GM23338 (cell line): ENCODE measurements around the gene UNC13D. TPM values are rescaled to one million over a fixed set of nuclear protein-coding genes. Genes with fewer than 3 reads are reported as not detected.
A peak's percentile ranks its signal among the peaks of the same experiment; 100 is the strongest.

ENCODE experiments used
- ATAC-seq: fragments of 200-7000 bp; cut with Tn5 transposase; 3 replicates; pipeline ENCODE4 v1.9.1; 2020
- DNase-seq: peaks from one replicate; pipeline ENCODE4 v3.0.0-alpha.2; 2015; ENCODE audit warnings: low spot score
- H2AFZ ChIP-seq: fragments of 200-600 bp; sonication (generic); 2 replicates; pipeline ENCODE4 v1.8.0; 2016; ENCODE audit warnings: antibody characterized with exemption, mild to moderate bottlenecking, moderate library complexity
- H3F3A ChIP-seq: fragments of 200-600 bp; sonication (generic); replicated peaks from 2 replicates; pipeline ENCODE4 v1.8.0; 2017; ENCODE audit warnings: antibody characterized with exemption, mixed run types, low read depth
- H3K27ac ChIP-seq: fragments of 200-600 bp; sonication (generic); 2 replicates; pipeline ENCODE4 v1.6.1; 2016; ENCODE audit warnings: low read depth
- H3K27me3 ChIP-seq: fragments of 200-600 bp; sonication (generic); 2 replicates; pipeline ENCODE4 v1.8.0; 2016; ENCODE audit warnings: mild to moderate bottlenecking, mixed run types, moderate library complexity; ENCODE audit not compliant: insufficient read depth
- H3K36me3 ChIP-seq: fragments of 200-600 bp; sonication (generic); 2 replicates; pipeline ENCODE4 v1.8.0; 2016; ENCODE audit warnings: mild to moderate bottlenecking; ENCODE audit not compliant: insufficient read depth
- H3K4me1 ChIP-seq: fragments of 200-600 bp; sonication (generic); 2 replicates; pipeline ENCODE4 v1.8.0; 2016; ENCODE audit warnings: mild to moderate bottlenecking, moderate library complexity; ENCODE audit not compliant: insufficient read depth
- H3K4me2 ChIP-seq: fragments of 200-600 bp; sonication (generic); 2 replicates; pipeline ENCODE4 v1.7.1; 2017; ENCODE audit warnings: mixed run types
- H3K4me3 ChIP-seq: fragments of 200-600 bp; sonication (generic); 2 replicates; pipeline ENCODE4 v1.6.1; 2016; ENCODE audit warnings: mixed run types
- H3K79me2 ChIP-seq: fragments of 200-600 bp; sonication (generic); replicated peaks from 2 replicates; pipeline ENCODE4 v1.8.0; 2017; ENCODE audit warnings: mild to moderate bottlenecking; ENCODE audit not compliant: insufficient read depth
- H3K9me2 ChIP-seq: fragments of 200-600 bp; sonication (generic); 2 replicates; pipeline ENCODE4 v1.8.0; 2017; ENCODE audit not compliant: insufficient read depth
- H4K20me1 ChIP-seq: fragments of 200-600 bp; sonication (generic); replicated peaks from 2 replicates; pipeline ENCODE4 v1.8.0; 2017; ENCODE audit warnings: mild to moderate bottlenecking; ENCODE audit not compliant: insufficient read depth
- H3K27ac Mint-ChIP-seq: 2 replicates; pipeline ENCODE4 v1.8.0; 2020; ENCODE audit warnings: inconsistent platforms, mild to moderate bottlenecking, moderate library complexity, mixed read lengths
- H3K27me3 Mint-ChIP-seq: 3 replicates; pipeline ENCODE4 v1.8.0; 2022; ENCODE audit warnings: low read depth, mild to moderate bottlenecking, moderate library complexity, mixed read lengths, inconsistent platforms; ENCODE audit not compliant: insufficient read depth, poor library complexity
- H3K36me3 Mint-ChIP-seq: 3 replicates; pipeline ENCODE4 v1.8.0; 2021; ENCODE audit warnings: low read depth, mild to moderate bottlenecking, inconsistent platforms, moderate library complexity, mixed read lengths
- H3K4me1 Mint-ChIP-seq: 3 replicates; pipeline ENCODE4 v1.8.0; 2020; ENCODE audit warnings: mild to moderate bottlenecking, inconsistent platforms, mixed read lengths
- H3K4me3 Mint-ChIP-seq: 3 replicates; pipeline ENCODE4 v1.8.0; 2021; ENCODE audit warnings: moderate library complexity, mild to moderate bottlenecking, inconsistent platforms, mixed read lengths
- H3K9me3 Mint-ChIP-seq: 3 replicates; pipeline ENCODE4 v1.8.0; 2020; ENCODE audit warnings: moderate library complexity, mild to moderate bottlenecking, inconsistent platforms, mixed read lengths
- CREB1 ChIP-seq: fragments of 250-450 bp; sonication (Bioruptor Pico); IDR thresholded peaks from 2 replicates; pipeline ENCODE4 v1.5.0; 2020; ENCODE audit warnings: low read depth, mild to moderate bottlenecking, moderate library complexity
- EZH2 ChIP-seq: fragments of 200-600 bp; sonication (generic); IDR thresholded peaks from one replicate; pipeline ENCODE4 v1.8.0; 2017; ENCODE audit warnings: antibody characterized with exemption, mild to moderate bottlenecking, low read depth; ENCODE audit not compliant: unreplicated experiment
- EZH2phosphoT487 ChIP-seq: fragments of 200-600 bp; sonication (generic); IDR thresholded peaks from one replicate; pipeline ENCODE4 v1.8.1; 2018; ENCODE audit warnings: antibody characterized with exemption; ENCODE audit not compliant: unreplicated experiment
- JUNB ChIP-seq: IDR thresholded peaks from one replicate; pipeline ENCODE4 v1.6.1; 2016; ENCODE audit warnings: antibody characterized with exemption; ENCODE audit not compliant: unreplicated experiment
- NANOG ChIP-seq: IDR thresholded peaks from 2 replicates; pipeline ENCODE4 v1.6.1; 2016; ENCODE audit warnings: antibody characterized with exemption, borderline replicate concordance
- POLR2AphosphoS5 ChIP-seq: IDR thresholded peaks from 2 replicates; pipeline ENCODE4 v1.6.1; 2016; ENCODE audit warnings: antibody characterized with exemption, low read depth
- STAT1 ChIP-seq: IDR thresholded peaks from one replicate; pipeline ENCODE4 v1.6.1; 2016; ENCODE audit warnings: antibody characterized with exemption; ENCODE audit not compliant: unreplicated experiment
- ZNF114 ChIP-seq: fragments of 250-450 bp; sonication (Bioruptor Pico); IDR thresholded peaks from 2 replicates; pipeline ENCODE4 v1.5.0; 2020; ENCODE audit warnings: mild to moderate bottlenecking, moderate library complexity
- ZNF331 ChIP-seq: fragments of 250-450 bp; sonication (Bioruptor Pico); IDR thresholded peaks from 2 replicates; pipeline ENCODE4 v1.5.0; 2020; ENCODE audit warnings: low read depth, mild to moderate bottlenecking, moderate library complexity
- polyA plus RNA-seq: library from polyadenylated mRNA; unstranded; fragments of >200 nt; fragmentation: Nextera tagmentation; extraction: Ambion mirVana; gene quantifications from 2 replicates; pipeline ENCODE4 v1.2.1, GENCODE V29; 2016
- total RNA-seq: library from RNA; depleted of rRNA; stranded (reverse); fragments of >200 nt; shearing (Covaris generic); gene quantifications from 2 replicates; pipeline ENCODE4 v1.2.3, GENCODE V29; 2014
- TF ChIP-seq, protein P1 (sequence below): IDR thresholded peaks from 2 replicates; pipeline ENCODE4 v1.6.1; 2016; ENCODE audit warnings: antibody characterized with exemption
- TF ChIP-seq, protein P2 (sequence below): IDR thresholded peaks from one replicate; pipeline ENCODE4 v1.6.1; 2018; ENCODE audit warnings: antibody characterized with exemption; ENCODE audit not compliant: unreplicated experiment
- TF ChIP-seq, protein P3 (sequence below): fragments of 250-450 bp; sonication (Bioruptor Pico); IDR thresholded peaks from 2 replicates; pipeline ENCODE4 v1.5.0; 2020; ENCODE audit warnings: mild to moderate bottlenecking, moderate library complexity
- TF ChIP-seq, protein P4 (sequence below), 2 experiments: fragments of 200-600 bp in 1 of 2; sonication (generic) in 1 of 2; conservative IDR thresholded peaks; 2 replicates each; pipeline versions ENCODE4 v1.5.1 to v1.6.1; 2016 to 2017; ENCODE audit warnings: antibody characterized with exemption in 2 of 2, low read depth in 2 of 2, mild to moderate bottlenecking in 2 of 2, moderate library complexity in 1 of 2

Gene UNC13D
- total and polyA plus RNA-seq, 2 experiments from 2014 or later = 5.9 to 10.8 TPM

DNA sequence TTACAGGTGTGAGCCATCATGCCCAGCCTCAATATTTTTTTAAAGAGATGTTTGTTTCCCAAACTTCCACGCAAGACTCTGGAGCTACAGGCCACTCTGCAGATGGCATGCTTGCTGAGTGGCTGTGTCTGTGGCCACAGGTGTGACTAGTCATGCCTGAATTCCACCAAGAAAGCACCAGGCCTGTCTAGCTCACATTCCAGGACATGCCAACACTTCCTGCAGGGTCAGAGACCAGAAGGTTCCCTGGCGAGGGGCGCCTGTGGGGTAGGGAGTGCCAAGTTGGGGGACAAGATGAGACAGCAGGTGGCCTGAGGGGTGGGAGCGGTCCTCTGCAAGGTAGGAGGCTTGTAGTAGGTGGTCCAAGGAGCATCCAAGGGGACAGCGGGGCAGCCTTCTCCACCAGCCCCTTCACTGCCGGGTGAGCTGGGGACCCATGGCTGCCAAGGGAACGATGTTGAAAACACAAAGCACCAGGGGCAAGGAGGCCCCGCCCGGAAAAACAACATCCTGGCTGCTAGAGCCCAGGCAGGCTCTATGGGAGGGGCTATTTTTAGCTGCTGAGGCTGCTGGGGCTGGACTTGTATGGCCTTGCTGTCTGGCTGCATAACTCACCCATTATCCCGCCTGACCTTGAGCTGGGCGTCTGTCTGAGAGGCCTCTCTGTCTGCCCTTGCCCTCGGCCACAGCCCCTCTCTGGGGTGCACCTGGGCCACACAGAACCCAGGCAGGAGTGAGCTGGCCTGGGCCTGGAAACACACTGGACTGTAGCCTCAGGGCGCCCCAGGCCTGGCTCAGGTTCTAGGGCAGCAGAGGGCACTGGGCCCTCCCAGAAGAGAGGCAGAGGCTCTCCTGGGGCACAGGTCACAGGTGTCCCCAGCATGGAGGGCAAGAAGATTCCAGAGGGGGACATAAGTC, 28.5 kb upstream of the UNC13D start:
- ATAC-seq (no peak), DNase-seq (peak; percentile 68)
- H3K9me3 Mint-ChIP-seq = no peaks in the 10 kb centered on the region
- Histone ChIP-seq H3K4me3 (no peak overlapping the region), H3K4me2 (0 out of 2 replicates have a peak overlapping the region, but pooled peaks have one; percentile 26), H3F3A (peaks cover 16% of the 10 kb centered on the region), H4K20me1 (no peaks in the 10 kb centered on the region), H3K9me2 (no peaks in the 10 kb centered on the region), H3K36me3 (no peaks in the 10 kb centered on the region), H3K79me2 (no peaks in the 10 kb centered on the region), H2AFZ (peak overlapping the region; percentile 87), H3K4me1 (peaks cover 16% of the 10 kb centered on the region; the same call in 1 of the 2 replicates), H3K27me3 (peaks cover 17% of the 10 kb centered on the region), H3K27ac (peak overlapping the region; percentile 63)
- H3K36me3 Mint-ChIP-seq = no peaks in the 10 kb centered on the region
- peaks cover 26% of the 10 kb centered on the region for H3K4me1 Mint-ChIP-seq
- H3K27me3 Mint-ChIP-seq = peaks cover 28% of the 10 kb centered on the region
- H3K27ac Mint-ChIP-seq = no peak overlapping the region
- H3K4me3 Mint-ChIP-seq = no peak overlapping the region
- TF ChIP-seq, protein P1, sequence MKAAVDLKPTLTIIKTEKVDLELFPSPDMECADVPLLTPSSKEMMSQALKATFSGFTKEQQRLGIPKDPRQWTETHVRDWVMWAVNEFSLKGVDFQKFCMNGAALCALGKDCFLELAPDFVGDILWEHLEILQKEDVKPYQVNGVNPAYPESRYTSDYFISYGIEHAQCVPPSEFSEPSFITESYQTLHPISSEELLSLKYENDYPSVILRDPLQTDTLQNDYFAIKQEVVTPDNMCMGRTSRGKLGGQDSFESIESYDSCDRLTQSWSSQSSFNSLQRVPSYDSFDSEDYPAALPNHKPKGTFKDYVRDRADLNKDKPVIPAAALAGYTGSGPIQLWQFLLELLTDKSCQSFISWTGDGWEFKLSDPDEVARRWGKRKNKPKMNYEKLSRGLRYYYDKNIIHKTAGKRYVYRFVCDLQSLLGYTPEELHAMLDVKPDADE = no peak
- TF ChIP-seq, protein P2, sequence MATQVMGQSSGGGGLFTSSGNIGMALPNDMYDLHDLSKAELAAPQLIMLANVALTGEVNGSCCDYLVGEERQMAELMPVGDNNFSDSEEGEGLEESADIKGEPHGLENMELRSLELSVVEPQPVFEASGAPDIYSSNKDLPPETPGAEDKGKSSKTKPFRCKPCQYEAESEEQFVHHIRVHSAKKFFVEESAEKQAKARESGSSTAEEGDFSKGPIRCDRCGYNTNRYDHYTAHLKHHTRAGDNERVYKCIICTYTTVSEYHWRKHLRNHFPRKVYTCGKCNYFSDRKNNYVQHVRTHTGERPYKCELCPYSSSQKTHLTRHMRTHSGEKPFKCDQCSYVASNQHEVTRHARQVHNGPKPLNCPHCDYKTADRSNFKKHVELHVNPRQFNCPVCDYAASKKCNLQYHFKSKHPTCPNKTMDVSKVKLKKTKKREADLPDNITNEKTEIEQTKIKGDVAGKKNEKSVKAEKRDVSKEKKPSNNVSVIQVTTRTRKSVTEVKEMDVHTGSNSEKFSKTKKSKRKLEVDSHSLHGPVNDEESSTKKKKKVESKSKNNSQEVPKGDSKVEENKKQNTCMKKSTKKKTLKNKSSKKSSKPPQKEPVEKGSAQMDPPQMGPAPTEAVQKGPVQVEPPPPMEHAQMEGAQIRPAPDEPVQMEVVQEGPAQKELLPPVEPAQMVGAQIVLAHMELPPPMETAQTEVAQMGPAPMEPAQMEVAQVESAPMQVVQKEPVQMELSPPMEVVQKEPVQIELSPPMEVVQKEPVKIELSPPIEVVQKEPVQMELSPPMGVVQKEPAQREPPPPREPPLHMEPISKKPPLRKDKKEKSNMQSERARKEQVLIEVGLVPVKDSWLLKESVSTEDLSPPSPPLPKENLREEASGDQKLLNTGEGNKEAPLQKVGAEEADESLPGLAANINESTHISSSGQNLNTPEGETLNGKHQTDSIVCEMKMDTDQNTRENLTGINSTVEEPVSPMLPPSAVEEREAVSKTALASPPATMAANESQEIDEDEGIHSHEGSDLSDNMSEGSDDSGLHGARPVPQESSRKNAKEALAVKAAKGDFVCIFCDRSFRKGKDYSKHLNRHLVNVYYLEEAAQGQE = no peak
- no peak for TF ChIP-seq ZNF331 (CRISPR knock-in tag)
- no peak for TF ChIP-seq NANOG
- no peak for TF ChIP-seq CREB1 (CRISPR knock-in tag)
- no peak for TF ChIP-seq STAT1
- TF ChIP-seq POLR2AphosphoS5 = no peak
- TF ChIP-seq, protein P3, sequence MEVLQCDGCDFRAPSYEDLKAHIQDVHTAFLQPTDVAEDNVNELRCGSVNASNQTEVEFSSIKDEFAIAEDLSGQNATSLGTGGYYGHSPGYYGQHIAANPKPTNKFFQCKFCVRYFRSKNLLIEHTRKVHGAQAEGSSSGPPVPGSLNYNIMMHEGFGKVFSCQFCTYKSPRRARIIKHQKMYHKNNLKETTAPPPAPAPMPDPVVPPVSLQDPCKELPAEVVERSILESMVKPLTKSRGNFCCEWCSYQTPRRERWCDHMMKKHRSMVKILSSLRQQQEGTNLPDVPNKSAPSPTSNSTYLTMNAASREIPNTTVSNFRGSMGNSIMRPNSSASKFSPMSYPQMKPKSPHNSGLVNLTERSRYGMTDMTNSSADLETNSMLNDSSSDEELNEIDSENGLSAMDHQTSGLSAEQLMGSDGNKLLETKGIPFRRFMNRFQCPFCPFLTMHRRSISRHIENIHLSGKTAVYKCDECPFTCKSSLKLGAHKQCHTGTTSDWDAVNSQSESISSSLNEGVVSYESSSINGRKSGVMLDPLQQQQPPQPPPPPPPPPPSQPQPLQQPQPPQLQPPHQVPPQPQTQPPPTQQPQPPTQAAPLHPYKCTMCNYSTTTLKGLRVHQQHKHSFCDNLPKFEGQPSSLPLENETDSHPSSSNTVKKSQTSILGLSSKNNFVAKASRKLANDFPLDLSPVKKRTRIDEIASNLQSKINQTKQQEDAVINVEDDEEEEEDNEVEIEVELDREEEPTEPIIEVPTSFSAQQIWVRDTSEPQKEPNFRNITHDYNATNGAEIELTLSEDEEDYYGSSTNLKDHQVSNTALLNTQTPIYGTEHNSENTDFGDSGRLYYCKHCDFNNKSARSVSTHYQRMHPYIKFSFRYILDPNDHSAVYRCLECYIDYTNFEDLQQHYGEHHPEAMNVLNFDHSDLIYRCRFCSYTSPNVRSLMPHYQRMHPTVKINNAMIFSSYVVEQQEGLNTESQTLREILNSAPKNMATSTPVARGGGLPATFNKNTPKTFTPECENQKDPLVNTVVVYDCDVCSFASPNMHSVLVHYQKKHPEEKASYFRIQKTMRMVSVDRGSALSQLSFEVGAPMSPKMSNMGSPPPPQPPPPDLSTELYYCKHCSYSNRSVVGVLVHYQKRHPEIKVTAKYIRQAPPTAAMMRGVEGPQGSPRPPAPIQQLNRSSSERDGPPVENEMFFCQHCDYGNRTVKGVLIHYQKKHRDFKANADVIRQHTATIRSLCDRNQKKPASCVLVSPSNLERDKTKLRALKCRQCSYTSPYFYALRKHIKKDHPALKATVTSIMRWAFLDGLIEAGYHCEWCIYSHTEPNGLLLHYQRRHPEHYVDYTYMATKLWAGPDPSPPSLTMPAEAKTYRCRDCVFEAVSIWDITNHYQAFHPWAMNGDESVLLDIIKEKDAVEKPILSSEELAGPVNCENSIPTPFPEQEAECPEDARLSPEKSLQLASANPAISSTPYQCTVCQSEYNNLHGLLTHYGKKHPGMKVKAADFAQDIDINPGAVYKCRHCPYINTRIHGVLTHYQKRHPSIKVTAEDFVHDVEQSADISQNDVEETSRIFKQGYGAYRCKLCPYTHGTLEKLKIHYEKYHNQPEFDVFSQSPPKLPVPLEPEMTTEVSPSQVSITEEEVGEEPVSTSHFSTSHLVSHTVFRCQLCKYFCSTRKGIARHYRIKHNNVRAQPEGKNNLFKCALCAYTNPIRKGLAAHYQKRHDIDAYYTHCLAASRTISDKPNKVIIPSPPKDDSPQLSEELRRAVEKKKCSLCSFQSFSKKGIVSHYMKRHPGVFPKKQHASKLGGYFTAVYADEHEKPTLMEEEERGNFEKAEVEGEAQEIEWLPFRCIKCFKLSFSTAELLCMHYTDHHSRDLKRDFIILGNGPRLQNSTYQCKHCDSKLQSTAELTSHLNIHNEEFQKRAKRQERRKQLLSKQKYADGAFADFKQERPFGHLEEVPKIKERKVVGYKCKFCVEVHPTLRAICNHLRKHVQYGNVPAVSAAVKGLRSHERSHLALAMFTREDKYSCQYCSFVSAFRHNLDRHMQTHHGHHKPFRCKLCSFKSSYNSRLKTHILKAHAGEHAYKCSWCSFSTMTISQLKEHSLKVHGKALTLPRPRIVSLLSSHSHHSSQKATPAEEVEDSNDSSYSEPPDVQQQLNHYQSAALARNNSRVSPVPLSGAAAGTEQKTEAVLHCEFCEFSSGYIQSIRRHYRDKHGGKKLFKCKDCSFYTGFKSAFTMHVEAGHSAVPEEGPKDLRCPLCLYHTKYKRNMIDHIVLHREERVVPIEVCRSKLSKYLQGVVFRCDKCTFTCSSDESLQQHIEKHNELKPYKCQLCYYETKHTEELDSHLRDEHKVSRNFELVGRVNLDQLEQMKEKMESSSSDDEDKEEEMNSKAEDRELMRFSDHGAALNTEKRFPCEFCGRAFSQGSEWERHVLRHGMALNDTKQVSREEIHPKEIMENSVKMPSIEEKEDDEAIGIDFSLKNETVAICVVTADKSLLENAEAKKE = no peak
- TF ChIP-seq, protein P4, sequence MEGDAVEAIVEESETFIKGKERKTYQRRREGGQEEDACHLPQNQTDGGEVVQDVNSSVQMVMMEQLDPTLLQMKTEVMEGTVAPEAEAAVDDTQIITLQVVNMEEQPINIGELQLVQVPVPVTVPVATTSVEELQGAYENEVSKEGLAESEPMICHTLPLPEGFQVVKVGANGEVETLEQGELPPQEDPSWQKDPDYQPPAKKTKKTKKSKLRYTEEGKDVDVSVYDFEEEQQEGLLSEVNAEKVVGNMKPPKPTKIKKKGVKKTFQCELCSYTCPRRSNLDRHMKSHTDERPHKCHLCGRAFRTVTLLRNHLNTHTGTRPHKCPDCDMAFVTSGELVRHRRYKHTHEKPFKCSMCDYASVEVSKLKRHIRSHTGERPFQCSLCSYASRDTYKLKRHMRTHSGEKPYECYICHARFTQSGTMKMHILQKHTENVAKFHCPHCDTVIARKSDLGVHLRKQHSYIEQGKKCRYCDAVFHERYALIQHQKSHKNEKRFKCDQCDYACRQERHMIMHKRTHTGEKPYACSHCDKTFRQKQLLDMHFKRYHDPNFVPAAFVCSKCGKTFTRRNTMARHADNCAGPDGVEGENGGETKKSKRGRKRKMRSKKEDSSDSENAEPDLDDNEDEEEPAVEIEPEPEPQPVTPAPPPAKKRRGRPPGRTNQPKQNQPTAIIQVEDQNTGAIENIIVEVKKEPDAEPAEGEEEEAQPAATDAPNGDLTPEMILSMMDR (conservative IDR thresholded peaks at IDR 0.05; ENCODE audit: low read depth in 2 of 2) = no peak
- TF ChIP-seq JUNB = no peak
- no peak for TF ChIP-seq ZNF114 (CRISPR knock-in tag)
- TF ChIP-seq EZH2phosphoT487 = no peak
- TF ChIP-seq EZH2 = no peak
